PC-3 (cell line): Measurements from ENCODE around the gene PDZD2. TPM values are rescaled to one million over a fixed set of nuclear protein-coding genes. Genes with fewer than 3 reads are reported as not detected.

Experiments used
- ATAC-seq: fragments of 200-7000 bp; cut with Tn5 transposase; 2 replicates; pipeline ENCODE4 v1.9.1; 2020; ENCODE audit warnings: mild to moderate bottlenecking, moderate library complexity
- BruUV-seq: library from RNA; stranded (reverse); fragments of 400-500 nt; replicated peaks from 2 replicates; lab custom pipeline; 2021; lab: Mats Ljungman, UMichigan
- CTCF ChIA-PET: fragments of 300-600 bp; sonication (Branson Sonifier 250); formaldehyde crosslinking; loops from one replicate; lab custom pipeline; 2022; ENCODE audit warnings: antibody characterized with exemption; lab: Charles Lee
- POLR2A ChIA-PET: fragments of 300-600 bp; sonication (Branson Sonifier 250); formaldehyde crosslinking; loops from one replicate; lab custom pipeline; 2022; ENCODE audit warnings: antibody characterized with exemption; ENCODE audit not compliant: unreplicated experiment; lab: Charles Lee
- DNase-seq: peaks from one replicate; pipeline ENCODE4 v3.0.0-alpha.2; 2015
- H2AFZ ChIP-seq: fragments of 300-600 bp; sonication (generic); 2 replicates; pipeline ENCODE4 v1.6.0; 2016; ENCODE audit warnings: antibody characterized with exemption, low read length
- H3F3A ChIP-seq: fragments of 300-600 bp; sonication (generic); one replicate; pipeline ENCODE4 v1.6.0; 2017; ENCODE audit warnings: antibody characterized with exemption, low read length, control low read depth, mild to moderate bottlenecking; ENCODE audit not compliant: unreplicated experiment
- H3K27ac ChIP-seq: fragments of 300-600 bp; sonication (generic); 2 replicates; pipeline ENCODE4 v1.5.1; 2016; ENCODE audit warnings: mild to moderate bottlenecking, low read length
- H3K27me3 ChIP-seq: fragments of 300-600 bp; sonication (generic); 2 replicates; pipeline ENCODE4 v1.6.1; 2016; ENCODE audit warnings: low read length, mixed read lengths
- H3K36me3 ChIP-seq: fragments of 300-600 bp; sonication (generic); 2 replicates; pipeline ENCODE4 v1.6.1; 2016; ENCODE audit warnings: low read depth, mixed run types, low read length, mixed read lengths
- H3K4me1 ChIP-seq: fragments of 300-600 bp; sonication (generic); 2 replicates; pipeline ENCODE4 v1.5.1; 2016; ENCODE audit warnings: low read length; ENCODE audit not compliant: insufficient read depth
- H3K4me2 ChIP-seq: fragments of 300-600 bp; sonication (generic); 2 replicates; pipeline ENCODE4 v1.6.0; 2016; ENCODE audit warnings: low read length
- H3K4me3 ChIP-seq: fragments of 300-600 bp; sonication (generic); 2 replicates; pipeline ENCODE4 v1.5.1; 2016; ENCODE audit warnings: mild to moderate bottlenecking, low read length, mixed read lengths
- H3K79me2 ChIP-seq: fragments of 300-600 bp; sonication (generic); 2 replicates; pipeline ENCODE4 v1.6.1; 2017; ENCODE audit warnings: low read length, mixed read lengths
- H3K9ac ChIP-seq: fragments of 300-600 bp; sonication (generic); 2 replicates; pipeline ENCODE4 v1.6.0; 2016; ENCODE audit warnings: mild to moderate bottlenecking, low read length
- H3K9me2 ChIP-seq: fragments of 300-600 bp; sonication (generic); replicated peaks from 2 replicates; pipeline ENCODE4 v1.6.1; 2016; ENCODE audit warnings: mixed run types, low read length, mixed read lengths
- H3K9me3 ChIP-seq: fragments of 300-600 bp; sonication (generic); 2 replicates; pipeline ENCODE4 v1.6.1; 2016; ENCODE audit warnings: low read length, mixed read lengths
- H4K20me1 ChIP-seq: fragments of 300-600 bp; sonication (generic); 2 replicates; pipeline ENCODE4 v1.6.1; 2016; ENCODE audit warnings: low read length, mixed read lengths
- EZH2 ChIP-seq: fragments of 300-600 bp; sonication (generic); IDR thresholded peaks from one replicate; pipeline ENCODE4 v1.6.1; 2017; ENCODE audit warnings: antibody characterized with exemption, mild to moderate bottlenecking, low read length; ENCODE audit not compliant: unreplicated experiment
- EZH2phosphoT487 ChIP-seq: fragments of 300-600 bp; sonication (generic); IDR thresholded peaks from 2 replicates; pipeline ENCODE4 v1.6.1; 2018; ENCODE audit warnings: mild to moderate bottlenecking, antibody characterized with exemption, low read length, borderline replicate concordance
- intact Hi-C: fragments of 100-400 bp; cut with micrococcal nuclease; formaldehyde crosslinking; loops from 2 replicates; pipeline ENCODE4 v1.9.0; 2023
- total RNA-seq: library from RNA; depleted of rRNA; stranded (reverse); fragments of >200 nt; gene quantifications from 2 replicates; pipeline ENCODE4 v1.2.3, GENCODE V29; 2014
- TF ChIP-seq, protein P1 (sequence below): fragments of 300-600 bp; sonication (generic); conservative IDR thresholded peaks from 2 replicates; pipeline ENCODE4 v1.5.1; 2017; ENCODE audit warnings: antibody characterized with exemption, low read depth, mild to moderate bottlenecking, low read length

Gene PDZD2
- total RNA-seq, 1 experiment from 2014 or later, result 2.0 TPM

DNA sequence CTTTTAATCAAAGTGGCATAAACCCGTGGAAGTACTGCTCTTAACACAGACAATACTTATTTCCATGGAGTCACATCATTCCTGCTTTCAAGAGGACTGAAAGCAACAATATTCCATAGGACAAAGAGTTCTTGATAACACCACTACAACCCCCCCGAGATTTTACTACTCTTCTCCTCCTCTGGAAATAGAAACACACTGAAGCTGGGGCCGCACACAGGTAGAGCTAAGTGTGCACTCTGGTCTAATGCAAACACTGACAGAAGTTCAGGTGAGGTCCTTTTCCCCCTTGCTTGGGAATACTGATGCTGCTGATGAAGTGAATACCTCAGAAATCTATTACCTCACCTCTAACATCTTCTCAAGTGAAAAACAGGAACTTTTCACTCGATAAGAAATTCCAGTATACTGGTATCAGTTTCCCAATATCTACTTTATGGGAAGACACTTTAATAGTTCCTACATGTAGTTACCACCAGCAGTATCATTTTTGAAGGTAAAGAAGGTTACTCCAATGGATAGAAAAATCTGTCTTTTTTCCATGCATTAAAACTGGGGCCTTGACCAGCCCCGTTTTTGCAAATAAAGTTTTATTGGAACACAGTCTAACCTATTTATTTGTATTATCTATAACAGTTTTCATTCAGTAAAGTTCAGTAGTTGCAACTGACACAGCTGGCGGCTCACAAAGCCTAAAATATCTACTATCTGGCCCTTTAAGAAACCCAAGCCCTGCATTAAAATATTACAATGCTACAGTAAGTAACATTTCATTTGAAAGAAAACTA lies 485.2 kb downstream of the PDZD2 start:
- BruUV-seq, result no TSS peak
- Histone ChIP-seq H3K9ac (no peak overlapping the region), H3K79me2 (peaks cover 21% of the 10 kb centered on the region), H3F3A (no peaks in the 10 kb centered on the region), H3K27ac (no peak overlapping the region), H3K4me3 (no peak overlapping the region), H2AFZ (no peak overlapping the region), H3K36me3 (peaks cover 22% of the 10 kb centered on the region; the same call in 1 of the 2 replicates), H3K4me2 (no peak overlapping the region), H3K9me3 (no peaks in the 10 kb centered on the region), H3K4me1 (no peaks in the 10 kb centered on the region), H3K9me2 (no peaks in the 10 kb centered on the region), H4K20me1 (0 out of 2 replicates have a peak, but pooled peaks cover 5% of the 10 kb centered on the region), H3K27me3 (no peaks in the 10 kb centered on the region)
- TF ChIP-seq, protein P1, sequence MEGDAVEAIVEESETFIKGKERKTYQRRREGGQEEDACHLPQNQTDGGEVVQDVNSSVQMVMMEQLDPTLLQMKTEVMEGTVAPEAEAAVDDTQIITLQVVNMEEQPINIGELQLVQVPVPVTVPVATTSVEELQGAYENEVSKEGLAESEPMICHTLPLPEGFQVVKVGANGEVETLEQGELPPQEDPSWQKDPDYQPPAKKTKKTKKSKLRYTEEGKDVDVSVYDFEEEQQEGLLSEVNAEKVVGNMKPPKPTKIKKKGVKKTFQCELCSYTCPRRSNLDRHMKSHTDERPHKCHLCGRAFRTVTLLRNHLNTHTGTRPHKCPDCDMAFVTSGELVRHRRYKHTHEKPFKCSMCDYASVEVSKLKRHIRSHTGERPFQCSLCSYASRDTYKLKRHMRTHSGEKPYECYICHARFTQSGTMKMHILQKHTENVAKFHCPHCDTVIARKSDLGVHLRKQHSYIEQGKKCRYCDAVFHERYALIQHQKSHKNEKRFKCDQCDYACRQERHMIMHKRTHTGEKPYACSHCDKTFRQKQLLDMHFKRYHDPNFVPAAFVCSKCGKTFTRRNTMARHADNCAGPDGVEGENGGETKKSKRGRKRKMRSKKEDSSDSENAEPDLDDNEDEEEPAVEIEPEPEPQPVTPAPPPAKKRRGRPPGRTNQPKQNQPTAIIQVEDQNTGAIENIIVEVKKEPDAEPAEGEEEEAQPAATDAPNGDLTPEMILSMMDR, result no peak
- TF ChIP-seq EZH2phosphoT487, result no peak
- TF ChIP-seq EZH2, result no peak
- ATAC-seq (no peak), DNase-seq (no peak)
- POLR2A ChIA-PET, result no interaction called here
- intact Hi-C loops, result no loop called here
- CTCF ChIA-PET, result no interaction called here

DNA sequence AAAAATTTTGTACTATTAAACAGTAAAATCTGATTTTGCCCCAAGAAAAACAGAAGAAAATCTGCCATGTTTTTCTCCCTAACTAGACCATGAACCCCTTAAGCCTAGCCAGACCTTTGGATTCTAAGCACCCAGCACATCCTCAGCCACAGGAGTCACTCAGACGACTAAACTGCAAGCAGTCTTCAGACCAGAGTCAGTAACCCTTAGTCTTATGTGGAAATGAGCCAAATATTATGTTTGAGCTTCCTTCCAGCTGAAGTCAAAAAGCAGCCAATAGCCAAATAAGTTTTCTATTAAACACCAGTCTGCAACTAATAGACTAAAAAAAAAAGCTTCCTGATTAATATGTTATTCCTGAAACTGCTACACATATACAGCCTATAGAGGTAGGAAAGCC lies 487.8 kb downstream of the PDZD2 start:
- CTCF ChIA-PET, result interaction anchor here (1.1 kb wide), 1 partner anchor 34 kb away, joined by 5 read pairs; no protein-coding TSS in a partner anchor
- ATAC-seq, result no peak
- Histone ChIP-seq H4K20me1 (0 out of 2 replicates have a peak, but pooled peaks cover 5% of the 10 kb centered on the region), H3K79me2 (peaks cover 21% of the 10 kb centered on the region), H3K9ac (no peak overlapping the region), H2AFZ (no peak overlapping the region), H3K27ac (no peak overlapping the region), H3F3A (no peaks in the 10 kb centered on the region), H3K4me3 (no peak overlapping the region), H3K36me3 (peaks cover 22% of the 10 kb centered on the region; the same call in 1 of the 2 replicates), H3K9me2 (no peaks in the 10 kb centered on the region), H3K27me3 (no peaks in the 10 kb centered on the region), H3K4me1 (no peaks in the 10 kb centered on the region), H3K9me3 (no peaks in the 10 kb centered on the region), H3K4me2 (no peak overlapping the region)
- POLR2A ChIA-PET, result no interaction called here
- intact Hi-C loops, result no loop called here
- TF ChIP-seq EZH2 (no peak), EZH2phosphoT487 (no peak)
- TF ChIP-seq, protein P1, result no peak
- no TSS peak for BruUV-seq
- no peak for DNase-seq

DNA sequence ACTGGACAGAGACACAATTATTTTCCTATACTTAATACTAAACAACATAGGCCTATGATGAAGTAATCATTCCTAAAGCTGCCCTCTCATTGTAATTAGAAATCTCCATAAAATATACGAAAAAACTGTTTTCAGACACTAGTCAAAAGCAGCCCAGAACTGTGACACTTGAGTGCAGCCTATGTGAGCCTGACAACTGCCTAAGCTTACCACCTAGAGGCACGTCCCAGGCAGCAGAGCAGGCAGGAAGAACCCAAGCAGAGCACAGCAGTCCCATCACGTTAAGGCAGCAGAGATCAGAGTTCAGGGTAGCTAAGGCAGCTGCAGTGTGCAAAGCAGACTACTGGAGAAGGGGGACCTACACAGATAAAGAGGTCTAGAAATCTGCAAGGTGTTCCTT lies 488.8 kb downstream of the PDZD2 start:
- ChIA-PET CTCF (interaction anchor here (1.1 kb wide), 1 partner anchor 35 kb away, joined by 5 read pairs; no protein-coding TSS in a partner anchor), POLR2A (no interaction called here)
- ATAC-seq (no peak), DNase-seq (no peak)
- no peak for TF ChIP-seq EZH2
- TF ChIP-seq, protein P1, result no peak
- no peak for TF ChIP-seq EZH2phosphoT487
- Histone ChIP-seq H4K20me1 (0 out of 2 replicates have a peak, but pooled peaks cover 5% of the 10 kb centered on the region), H3K36me3 (peaks cover 22% of the 10 kb centered on the region; the same call in 1 of the 2 replicates), H3K9me2 (no peaks in the 10 kb centered on the region), H3F3A (no peaks in the 10 kb centered on the region), H3K9me3 (no peaks in the 10 kb centered on the region), H3K79me2 (peaks cover 21% of the 10 kb centered on the region), H2AFZ (no peak overlapping the region), H3K4me3 (no peak overlapping the region), H3K4me2 (no peak overlapping the region), H3K27ac (no peak overlapping the region), H3K27me3 (no peaks in the 10 kb centered on the region), H3K4me1 (no peaks in the 10 kb centered on the region), H3K9ac (no peak overlapping the region)
- intact Hi-C loops, result no loop called here
- no TSS peak for BruUV-seq
